HG03139 (cell line): Measurements from ENCODE around the gene PIK3CD.

Experiments
- ATAC-seq: cut with Tn5 transposase; IDR thresholded peaks from one replicate; pipeline ENCODE4 v1.9.1; 2021; ENCODE audit not compliant: unreplicated experiment

PIK3CD gene

DNA sequence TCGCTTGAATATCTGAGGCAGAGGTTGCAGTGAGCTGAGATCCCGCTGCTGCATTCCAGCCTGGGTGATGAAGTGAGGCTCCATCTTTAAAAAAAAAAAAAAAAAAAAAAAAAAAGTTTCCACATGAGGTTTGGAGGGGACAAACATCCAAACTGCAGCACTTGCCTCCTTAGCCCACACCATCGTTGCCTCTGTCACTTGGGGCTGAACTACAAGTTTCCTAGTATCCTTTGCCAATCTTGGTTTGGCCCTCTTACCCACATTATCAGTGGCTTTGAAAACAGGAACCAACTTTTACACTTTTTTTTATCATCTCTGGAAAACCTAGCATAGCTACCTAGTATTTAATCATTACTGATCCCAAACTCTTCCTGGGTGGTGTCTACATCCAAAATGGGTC lies 113.0 kb downstream of the PIK3CD start:
- ATAC-seq = no peak

DNA sequence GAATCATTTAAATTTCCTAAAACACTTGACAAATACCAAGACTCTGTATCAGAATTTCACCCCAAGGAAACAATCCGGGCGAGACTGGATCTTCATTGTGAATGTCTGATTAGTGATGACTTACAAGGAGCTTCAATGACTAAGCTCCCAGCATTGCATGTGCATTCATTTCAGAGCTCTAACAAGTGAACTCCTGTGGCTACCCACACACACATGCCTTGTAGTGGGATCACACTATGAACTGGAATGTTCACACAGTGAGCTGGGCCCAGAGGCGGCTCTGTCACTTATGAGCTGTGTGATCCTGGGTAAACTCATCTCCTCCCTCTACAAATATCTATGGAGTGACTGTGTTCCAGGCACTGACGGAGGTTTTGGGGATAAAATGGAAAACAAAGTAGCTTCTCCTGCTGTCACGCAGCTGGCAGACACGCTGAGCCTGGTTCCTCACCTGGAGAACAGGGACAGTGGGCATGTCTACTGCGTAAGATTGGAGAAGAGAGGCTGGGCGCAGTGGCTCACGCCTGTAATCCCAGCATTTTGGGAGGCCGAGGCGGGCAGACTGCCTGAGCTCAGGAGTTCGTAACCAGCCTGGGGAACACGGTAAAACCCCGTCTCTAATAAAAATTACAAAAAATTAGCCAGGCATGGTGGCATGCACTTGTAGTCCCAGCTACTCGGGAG lies 115.4 kb downstream of the PIK3CD start:
- no peak for ATAC-seq

DNA sequence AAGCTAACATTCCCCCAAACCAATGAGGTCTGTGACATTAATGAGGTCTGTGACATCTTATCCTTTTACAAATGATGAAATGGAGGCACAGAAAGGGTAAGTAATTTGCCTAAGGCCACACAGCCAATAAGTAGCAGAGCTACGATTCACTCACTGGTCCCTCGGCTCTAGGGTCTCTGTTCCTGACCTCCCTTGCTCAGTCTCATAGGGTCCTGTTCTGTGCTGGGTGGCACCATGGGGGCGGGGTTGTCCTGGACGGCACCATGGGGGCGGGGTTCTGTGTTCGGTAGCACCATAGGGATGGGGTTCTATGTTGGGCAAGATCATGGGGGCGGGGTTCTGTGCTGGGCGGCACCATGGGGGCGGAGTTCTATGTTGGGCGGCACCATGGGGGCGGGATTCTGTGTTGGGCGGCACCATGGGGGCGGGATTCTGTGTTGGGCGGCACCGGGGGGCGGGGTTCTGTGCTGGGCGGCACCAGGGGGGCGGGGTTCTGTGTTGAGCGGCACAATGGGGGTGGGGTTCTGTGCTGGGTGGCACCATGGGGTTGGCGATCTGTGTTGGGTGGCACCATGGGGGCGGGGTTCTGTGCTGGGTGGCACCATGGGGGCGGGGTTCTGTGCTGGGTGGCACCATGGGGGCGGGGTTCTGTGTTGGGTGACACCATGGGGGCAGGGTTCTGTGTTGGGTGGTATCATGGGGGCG lies 116.6 kb downstream of the PIK3CD start:
- no peak for ATAC-seq

DNA sequence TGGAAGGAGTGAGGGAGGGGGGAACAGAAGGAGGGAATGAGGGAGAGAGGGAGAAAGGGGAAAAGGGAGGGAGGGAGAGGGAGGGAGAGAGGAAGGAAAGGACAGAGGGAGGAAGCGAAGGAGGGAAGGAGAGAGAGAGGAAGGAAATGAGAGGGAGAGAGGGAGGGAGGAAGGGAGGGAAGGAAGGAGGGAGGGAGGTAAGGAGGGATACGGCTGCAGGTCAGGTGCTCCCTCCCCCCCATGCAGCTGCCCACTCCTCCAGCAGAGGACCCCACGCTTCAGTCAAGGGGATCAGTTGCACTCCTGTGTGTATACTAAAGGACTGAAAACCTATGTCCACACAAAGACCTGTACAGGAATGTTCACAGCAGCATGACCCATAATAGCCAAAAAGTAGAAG lies 117.5 kb downstream of the PIK3CD start:
- no peak for ATAC-seq

DNA sequence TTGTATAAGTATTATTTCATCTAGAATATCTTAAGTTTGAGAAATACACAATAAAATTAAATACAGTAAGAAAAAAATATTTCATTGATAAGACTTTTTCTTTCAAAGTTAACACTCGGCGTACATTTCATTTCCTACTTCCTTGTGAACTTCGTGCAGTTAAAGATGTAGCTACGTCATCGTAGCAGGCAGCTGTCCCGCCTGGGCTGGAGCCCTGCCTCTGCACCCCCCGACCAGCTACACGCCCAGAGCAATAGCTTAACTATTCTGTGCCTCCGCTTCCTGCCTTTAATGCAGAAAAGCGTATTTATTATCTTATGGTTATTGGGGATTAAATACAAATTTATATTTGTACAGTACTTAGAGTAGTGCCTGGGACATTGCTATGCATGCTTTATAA lies 118.8 kb downstream of the PIK3CD start:
- ATAC-seq = no peak

DNA sequence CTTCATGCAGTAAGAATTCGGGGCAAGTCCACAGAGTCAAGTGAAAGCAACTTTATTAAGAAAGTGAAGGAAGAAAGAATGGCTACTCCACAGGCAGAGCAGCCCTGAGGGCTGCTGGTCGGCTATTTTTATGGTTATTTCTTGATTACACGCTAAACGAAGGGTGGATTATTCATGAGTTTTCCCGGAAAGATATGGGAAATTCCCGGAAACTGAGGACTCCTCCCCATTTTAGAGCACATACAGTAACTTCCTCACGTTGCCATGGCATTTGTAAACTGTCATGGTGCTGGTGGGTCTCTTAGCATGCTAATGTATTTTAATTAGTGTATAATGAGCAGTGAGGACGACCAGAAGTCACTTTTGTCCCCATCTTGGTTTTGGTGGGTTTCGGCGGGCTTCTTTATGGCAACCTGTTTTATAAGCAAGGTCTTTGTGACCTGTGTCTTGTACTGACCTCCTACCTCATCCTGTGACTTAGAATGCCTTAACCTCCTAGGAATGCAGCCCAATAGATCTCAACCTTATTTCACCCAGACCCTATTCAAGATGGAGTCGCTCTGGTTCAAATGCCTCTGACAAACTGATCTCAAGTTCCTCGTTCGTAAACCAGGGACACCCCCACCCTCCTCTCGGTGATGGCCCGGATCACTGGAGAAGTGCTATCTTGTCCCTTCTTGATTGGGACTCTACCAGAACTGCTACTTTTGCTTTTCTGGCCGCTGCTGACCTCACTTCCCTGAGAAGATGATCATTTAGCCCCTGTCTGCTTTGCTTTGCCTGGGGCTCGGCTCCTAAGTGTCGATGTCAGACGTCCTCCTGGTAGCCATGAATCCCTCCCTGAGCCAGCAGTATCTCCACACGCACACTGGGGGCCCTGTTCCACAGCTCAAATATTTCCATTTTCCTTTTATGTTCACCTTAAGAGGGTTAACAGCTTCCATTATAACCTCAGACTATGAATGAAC lies 123.5 kb downstream of the PIK3CD start:
- ATAC-seq = no peak

DNA sequence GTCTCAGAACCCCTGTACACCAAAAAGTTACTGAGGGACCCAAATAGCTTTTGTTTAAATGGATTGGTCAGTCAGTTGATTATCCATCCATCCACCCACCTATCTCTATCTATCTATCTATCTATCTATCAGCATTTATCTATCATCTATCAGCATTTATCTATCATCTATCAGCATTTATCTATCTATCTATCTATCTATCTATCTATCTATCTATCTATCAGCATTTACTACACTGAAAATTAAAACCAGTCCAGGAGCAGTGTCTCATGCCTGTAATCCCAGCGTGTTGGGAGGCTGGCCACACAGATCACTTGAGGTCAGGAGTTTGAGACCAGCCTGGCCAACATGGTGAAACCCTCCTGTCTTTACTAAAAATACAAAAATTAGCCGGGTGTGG lies 125.2 kb downstream of the PIK3CD start:
- no peak for ATAC-seq
